ENCODE data around the gene CKAP2.

The CKAP2 gene

DNA sequence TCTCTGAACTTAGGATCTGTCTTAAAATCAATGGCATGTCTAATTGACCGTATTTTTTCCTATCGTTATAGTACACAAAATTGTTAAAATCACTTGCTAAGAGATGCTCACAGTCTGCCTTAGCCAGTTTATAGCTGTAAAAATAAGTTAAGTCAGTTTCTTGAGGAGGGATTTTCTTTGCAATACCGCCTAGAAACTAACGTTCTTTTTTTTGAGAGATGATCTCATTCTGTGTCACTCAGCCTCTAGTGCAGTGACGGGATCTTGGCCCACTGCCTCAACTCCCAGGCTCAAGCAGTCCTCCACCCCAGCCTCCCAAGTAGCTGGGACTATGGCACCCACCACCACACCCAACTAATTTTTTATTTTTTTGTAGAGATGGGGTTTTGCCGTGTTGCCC lies 4.4 kb downstream of the CKAP2 start (continued):
- TF ChIP-seq, protein P1, sequence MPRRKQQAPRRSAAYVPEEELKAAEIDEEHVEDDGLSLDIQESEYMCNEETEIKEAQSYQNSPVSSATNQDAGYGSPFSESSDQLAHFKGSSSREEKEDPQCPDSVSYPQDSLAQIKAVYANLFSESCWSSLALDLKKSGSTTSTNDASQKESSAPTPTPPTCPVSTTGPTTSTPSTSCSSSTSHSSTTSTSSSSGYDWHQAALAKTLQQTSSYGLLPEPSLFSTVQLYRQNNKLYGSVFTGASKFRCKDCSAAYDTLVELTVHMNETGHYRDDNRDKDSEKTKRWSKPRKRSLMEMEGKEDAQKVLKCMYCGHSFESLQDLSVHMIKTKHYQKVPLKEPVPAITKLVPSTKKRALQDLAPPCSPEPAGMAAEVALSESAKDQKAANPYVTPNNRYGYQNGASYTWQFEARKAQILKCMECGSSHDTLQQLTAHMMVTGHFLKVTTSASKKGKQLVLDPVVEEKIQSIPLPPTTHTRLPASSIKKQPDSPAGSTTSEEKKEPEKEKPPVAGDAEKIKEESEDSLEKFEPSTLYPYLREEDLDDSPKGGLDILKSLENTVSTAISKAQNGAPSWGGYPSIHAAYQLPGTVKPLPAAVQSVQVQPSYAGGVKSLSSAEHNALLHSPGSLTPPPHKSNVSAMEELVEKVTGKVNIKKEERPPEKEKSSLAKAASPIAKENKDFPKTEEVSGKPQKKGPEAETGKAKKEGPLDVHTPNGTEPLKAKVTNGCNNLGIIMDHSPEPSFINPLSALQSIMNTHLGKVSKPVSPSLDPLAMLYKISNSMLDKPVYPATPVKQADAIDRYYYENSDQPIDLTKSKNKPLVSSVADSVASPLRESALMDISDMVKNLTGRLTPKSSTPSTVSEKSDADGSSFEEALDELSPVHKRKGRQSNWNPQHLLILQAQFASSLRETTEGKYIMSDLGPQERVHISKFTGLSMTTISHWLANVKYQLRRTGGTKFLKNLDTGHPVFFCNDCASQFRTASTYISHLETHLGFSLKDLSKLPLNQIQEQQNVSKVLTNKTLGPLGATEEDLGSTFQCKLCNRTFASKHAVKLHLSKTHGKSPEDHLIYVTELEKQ (tag by site-specific recombination; IDR thresholded peaks at IDR 0.05; ENCODE audit: borderline replicate concordance), result peak; percentile 47; the same call in 1 of the 2 replicates
- TF ChIP-seq KLF10 (tag by site-specific recombination; IDR thresholded peaks at IDR 0.05) (no peak), ZFP37 (tag by site-specific recombination; IDR thresholded peaks at IDR 0.05) (no peak), ZNF416 (tag by site-specific recombination; IDR thresholded peaks at IDR 0.05) (no peak), ZNF501 (tag by site-specific recombination; IDR thresholded peaks at IDR 0.05) (no peak), ZNF155 (tag by site-specific recombination; IDR thresholded peaks at IDR 0.05) (no peak), ZNF132 (tag by site-specific recombination; IDR thresholded peaks at IDR 0.05; ENCODE audit: borderline replicate concordance) (no peak), ZSCAN30 (tag by site-specific recombination; IDR thresholded peaks at IDR 0.05) (no peak), ZNF654 (tag by site-specific recombination; IDR thresholded peaks at IDR 0.05; ENCODE audit: low read depth) (no peak), KLF9 (tag by site-specific recombination; IDR thresholded peaks at IDR 0.05; ENCODE audit: low read depth) (no peak), ZNF423 (tag by site-specific recombination; IDR thresholded peaks at IDR 0.05) (no peak), ZBTB21 (tag by site-specific recombination; IDR thresholded peaks at IDR 0.05) (no peak), ZNF777 (tag by site-specific recombination; IDR thresholded peaks at IDR 0.05; ENCODE audit: borderline replicate concordance) (no peak), ZNF169 (tag by site-specific recombination; IDR thresholded peaks at IDR 0.05) (no peak)
- TF ChIP-seq, protein P2, sequence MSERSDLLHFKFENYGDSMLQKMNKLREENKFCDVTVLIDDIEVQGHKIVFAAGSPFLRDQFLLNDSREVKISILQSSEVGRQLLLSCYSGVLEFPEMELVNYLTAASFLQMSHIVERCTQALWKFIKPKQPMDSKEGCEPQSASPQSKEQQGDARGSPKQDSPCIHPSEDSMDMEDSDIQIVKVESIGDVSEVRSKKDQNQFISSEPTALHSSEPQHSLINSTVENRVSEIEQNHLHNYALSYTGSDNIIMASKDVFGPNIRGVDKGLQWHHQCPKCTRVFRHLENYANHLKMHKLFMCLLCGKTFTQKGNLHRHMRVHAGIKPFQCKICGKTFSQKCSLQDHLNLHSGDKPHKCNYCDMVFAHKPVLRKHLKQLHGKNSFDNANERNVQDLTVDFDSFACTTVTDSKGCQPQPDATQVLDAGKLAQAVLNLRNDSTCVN (tag by site-specific recombination; optimal IDR thresholded peaks at IDR 0.05), result no peak
- TF ChIP-seq, protein P3, sequence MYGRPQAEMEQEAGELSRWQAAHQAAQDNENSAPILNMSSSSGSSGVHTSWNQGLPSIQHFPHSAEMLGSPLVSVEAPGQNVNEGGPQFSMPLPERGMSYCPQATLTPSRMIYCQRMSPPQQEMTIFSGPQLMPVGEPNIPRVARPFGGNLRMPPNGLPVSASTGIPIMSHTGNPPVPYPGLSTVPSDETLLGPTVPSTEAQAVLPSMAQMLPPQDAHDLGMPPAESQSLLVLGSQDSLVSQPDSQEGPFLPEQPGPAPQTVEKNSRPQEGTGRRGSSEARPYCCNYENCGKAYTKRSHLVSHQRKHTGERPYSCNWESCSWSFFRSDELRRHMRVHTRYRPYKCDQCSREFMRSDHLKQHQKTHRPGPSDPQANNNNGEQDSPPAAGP (tag by site-specific recombination; IDR thresholded peaks at IDR 0.05), result no peak
- TF ChIP-seq, protein P4, sequence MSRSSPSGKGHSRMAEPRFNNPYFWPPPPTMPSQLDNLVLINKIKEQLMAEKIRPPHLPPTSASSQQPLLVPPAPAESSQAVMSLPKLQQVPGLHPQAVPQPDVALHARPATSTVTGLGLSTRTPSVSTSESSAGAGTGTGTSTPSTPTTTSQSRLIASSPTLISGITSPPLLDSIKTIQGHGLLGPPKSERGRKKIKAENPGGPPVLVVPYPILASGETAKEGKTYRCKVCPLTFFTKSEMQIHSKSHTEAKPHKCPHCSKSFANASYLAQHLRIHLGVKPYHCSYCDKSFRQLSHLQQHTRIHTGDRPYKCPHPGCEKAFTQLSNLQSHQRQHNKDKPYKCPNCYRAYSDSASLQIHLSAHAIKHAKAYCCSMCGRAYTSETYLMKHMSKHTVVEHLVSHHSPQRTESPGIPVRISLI (tag by site-specific recombination; IDR thresholded peaks at IDR 0.05), result peak; percentile 91
- TF ChIP-seq, protein P5, sequence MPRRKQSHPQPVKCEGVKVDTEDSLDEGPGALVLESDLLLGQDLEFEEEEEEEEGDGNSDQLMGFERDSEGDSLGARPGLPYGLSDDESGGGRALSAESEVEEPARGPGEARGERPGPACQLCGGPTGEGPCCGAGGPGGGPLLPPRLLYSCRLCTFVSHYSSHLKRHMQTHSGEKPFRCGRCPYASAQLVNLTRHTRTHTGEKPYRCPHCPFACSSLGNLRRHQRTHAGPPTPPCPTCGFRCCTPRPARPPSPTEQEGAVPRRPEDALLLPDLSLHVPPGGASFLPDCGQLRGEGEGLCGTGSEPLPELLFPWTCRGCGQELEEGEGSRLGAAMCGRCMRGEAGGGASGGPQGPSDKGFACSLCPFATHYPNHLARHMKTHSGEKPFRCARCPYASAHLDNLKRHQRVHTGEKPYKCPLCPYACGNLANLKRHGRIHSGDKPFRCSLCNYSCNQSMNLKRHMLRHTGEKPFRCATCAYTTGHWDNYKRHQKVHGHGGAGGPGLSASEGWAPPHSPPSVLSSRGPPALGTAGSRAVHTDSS (tag by site-specific recombination; IDR thresholded peaks at IDR 0.05), result no peak
- TF ChIP-seq, protein P6, sequence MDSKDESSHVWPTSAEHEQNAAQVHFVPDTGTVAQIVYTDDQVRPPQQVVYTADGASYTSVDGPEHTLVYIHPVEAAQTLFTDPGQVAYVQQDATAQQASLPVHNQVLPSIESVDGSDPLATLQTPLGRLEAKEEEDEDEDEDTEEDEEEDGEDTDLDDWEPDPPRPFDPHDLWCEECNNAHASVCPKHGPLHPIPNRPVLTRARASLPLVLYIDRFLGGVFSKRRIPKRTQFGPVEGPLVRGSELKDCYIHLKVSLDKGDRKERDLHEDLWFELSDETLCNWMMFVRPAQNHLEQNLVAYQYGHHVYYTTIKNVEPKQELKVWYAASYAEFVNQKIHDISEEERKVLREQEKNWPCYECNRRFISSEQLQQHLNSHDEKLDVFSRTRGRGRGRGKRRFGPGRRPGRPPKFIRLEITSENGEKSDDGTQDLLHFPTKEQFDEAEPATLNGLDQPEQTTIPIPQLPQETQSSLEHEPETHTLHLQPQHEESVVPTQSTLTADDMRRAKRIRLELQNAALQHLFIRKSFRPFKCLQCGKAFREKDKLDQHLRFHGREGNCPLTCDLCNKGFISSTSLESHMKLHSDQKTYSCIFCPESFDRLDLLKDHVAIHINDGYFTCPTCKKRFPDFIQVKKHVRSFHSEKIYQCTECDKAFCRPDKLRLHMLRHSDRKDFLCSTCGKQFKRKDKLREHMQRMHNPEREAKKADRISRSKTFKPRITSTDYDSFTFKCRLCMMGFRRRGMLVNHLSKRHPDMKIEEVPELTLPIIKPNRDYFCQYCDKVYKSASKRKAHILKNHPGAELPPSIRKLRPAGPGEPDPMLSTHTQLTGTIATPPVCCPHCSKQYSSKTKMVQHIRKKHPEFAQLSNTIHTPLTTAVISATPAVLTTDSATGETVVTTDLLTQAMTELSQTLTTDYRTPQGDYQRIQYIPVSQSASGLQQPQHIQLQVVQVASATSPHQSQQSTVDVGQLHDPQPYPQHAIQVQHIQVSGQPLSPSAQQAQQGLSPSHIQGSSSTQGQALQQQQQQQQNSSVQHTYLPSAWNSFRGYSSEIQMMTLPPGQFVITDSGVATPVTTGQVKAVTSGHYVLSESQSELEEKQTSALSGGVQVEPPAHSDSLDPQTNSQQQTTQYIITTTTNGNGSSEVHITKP (tag by site-specific recombination; IDR thresholded peaks at IDR 0.05), result no peak
- TF ChIP-seq, protein P7, sequence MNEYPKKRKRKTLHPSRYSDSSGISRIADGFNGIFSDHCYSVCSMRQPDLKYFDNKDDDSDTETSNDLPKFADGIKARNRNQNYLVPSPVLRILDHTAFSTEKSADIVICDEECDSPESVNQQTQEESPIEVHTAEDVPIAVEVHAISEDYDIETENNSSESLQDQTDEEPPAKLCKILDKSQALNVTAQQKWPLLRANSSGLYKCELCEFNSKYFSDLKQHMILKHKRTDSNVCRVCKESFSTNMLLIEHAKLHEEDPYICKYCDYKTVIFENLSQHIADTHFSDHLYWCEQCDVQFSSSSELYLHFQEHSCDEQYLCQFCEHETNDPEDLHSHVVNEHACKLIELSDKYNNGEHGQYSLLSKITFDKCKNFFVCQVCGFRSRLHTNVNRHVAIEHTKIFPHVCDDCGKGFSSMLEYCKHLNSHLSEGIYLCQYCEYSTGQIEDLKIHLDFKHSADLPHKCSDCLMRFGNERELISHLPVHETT (tag by site-specific recombination; IDR thresholded peaks at IDR 0.05), result no peak

Data from HEK293 (cell line).